ENCODE measurements around the gene HES2.
"Not testable (repeated sequence)": the region's sequence is repeated elsewhere in the genome, so short reads cannot be mapped to it uniquely, and the experiment has no call there.

HES2 gene

DNA sequence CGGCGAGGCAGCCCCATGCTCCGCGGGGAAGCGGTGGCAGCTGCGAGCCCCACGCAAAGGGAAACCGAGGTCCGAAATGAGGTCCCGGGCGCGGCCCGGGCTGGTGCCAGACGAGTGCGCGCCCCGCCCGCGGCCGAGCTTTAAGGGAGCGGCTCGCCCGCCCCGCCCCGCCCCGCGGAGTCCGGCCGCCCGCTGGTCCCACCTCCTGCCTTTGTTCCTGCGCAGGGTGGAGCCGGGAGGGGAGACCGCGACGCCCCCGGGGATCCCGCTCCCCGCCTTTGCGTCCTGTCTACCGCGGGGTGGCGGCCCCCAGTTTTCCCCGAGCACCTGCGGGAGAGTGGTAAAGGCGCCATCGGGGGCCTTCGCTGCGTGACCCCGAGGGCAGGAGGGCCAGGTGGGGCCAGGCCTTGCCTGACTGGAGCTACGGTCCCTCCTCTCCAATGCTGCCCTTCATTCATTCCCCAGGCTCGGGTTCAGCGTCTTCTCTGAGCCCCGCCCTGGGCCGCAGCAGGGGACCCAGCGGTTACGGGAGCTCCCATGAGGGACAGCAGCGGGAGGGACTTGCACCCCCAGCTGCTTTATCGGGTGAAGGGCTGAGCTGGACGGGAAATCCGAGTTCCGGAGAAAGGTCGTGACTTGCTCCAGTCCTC lies at the start of gene HES2:
Gene HES2 (minus strand): TSS at position 116 of the 650 bp plus-strand sequence. CDS start 99 bp downstream, at position 17.
- no peak for DNase-seq (ENCODE audit: low read depth)

- DNase-seq (ENCODE audit: low read depth), result no peak
Measured at GRCh38 chr1:6468729-6469461, 49.2 kb upstream of the HES2 start.

DNA sequence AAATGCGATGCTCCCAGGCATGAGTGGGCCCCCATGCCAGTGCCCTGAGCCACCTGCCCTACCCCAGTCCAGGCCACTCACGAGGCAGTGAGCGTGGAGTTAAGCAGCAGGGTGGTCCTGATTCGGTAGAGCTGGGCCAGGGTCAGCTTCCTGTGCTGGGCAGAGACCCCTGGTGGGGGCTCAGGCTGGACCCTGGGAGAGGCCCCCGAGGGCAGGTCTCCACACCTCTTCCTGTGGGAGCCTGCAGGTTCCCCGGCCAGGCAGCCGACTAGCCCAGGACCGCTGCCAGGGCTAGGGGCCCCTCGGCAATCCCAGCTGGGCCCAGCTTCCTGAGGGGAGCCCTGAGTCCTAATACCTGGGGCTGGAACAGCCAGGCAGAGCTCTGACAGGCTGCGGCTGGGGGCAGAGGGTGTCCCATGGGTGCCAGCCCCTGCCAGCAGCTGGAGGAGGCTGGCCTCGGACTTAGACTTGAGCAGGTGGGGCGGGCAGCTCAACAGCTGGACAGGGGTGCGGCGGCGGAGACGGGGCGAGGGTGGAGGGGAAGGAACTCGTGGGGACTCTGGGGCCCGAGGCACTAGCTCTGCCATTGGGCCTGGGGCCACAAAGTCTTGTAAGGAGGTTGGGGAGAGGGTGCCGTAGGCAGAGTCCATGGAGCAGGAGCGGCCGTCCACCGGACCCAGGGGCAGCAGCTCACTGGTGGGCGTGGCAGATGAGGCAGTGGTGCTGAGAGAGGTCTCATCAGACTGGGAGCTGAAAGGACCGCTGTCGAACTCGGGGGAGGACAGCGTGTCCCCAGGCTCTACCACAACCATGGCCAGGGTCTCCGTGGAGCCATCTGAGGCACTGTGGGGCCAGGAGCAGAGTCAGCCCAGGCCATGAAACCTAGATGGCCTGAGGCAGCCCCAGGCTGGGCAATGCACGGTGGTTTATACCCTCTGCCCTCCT lies 48.3 kb upstream of the HES2 start:
- DNase-seq (ENCODE audit: low read depth), result no peak

DNA sequence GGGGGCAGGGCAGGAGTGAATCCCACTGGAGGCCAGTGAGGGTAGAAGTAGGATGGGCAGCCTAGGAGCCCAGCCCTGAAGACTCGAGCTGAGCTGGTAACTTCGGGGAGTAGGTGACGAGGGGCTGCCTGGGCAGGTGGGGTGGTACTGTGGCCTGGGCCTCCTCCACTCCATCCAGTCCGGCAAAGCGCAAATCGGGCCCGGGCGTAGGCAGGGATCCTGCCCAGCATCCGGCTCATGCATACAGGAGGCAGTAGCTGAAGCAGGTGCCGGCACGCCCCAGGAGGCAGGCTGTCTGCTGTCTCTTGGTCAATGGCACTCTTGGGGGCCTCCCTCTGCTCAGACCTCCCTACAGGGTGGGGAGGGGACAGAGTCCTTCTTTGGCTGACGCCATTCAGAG lies 47.5 kb upstream of the HES2 start:
- no peak for DNase-seq (ENCODE audit: low read depth)

DNA sequence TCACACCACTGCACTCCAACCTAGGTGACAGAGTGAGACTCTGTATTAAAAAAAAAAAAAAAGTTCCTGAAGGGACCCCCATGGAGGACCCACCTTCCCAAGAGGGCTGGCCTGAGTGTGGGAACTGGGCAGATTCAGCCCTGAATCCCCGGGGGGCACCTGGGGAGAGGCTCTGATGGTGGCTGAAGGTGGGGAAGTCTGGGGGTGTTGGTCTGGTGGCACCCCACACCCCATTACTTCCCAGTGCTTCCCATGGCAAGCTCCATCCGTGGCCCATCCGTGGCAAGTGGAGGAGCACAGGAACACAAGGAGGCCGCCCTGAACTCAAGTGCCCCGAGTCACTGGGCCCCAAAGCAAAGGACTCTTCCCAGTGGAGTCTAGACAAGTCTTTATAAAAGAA lies 47.0 kb upstream of the HES2 start:
- DNase-seq (ENCODE audit: low read depth), result no peak

DNA sequence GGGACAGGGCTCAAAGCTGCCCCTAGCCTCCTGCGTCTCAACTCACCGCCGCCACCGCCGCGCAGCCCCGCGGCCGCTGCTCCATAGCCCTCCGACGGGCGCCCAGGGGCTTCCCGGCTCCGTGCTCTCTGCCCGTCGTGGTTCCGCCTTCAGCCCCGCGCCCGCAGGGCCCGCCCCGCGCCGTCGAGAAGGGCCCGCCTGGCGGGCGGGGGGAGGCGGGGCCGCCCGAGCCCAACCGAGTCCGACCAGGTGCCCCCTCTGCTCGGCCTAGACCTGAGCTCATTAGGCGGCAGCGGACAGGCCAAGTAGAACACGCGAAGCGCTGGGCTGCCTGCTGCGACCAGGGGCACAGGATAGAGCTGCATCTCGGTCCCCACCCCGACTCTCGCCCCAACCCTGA lies 46.3 kb upstream of the HES2 start, which contains the start of gene TNFRSF25:
Gene TNFRSF25 (minus strand): TSS at position 151 of the 400 bp plus-strand sequence. CDS start 66 bp downstream, at position 85.
- DNase-seq (ENCODE audit: low read depth), result no peak

DNA sequence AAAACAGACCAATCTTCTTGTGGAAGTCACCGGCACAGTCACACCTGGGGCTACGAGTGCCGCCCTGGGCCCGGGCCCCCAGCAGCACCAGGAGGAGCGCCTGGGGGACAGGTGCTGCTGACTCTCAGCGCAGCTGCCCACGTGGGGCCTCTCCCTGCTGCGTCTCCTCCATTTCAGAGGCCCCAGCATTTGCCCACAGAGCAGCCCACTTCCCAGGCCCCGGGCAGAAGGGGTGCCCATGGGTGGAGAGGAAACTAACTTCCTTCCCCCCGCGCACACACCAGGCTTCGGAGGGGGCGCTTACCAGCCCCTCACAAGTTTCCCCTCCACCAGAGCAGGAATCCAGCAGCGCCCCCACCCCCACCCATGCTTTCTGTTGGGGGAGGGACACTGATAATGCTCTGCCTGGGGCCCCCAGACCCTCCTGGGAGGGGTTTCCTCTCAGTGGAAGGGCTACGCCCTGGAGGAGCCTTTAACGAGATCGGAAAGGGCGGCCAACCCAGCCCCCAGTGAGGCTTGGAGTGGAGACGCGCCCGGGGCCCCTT lies 45.8 kb upstream of the HES2 start:
- no peak for DNase-seq (ENCODE audit: low read depth)

- no peak for DNase-seq (ENCODE audit: low read depth)
Measured at GRCh38 chr1:6464915-6465314, 45.2 kb upstream of the HES2 start.

GRCh38 chr1:6464514-6464836 lies 44.8 kb upstream of the HES2 start:
- DNase-seq (ENCODE audit: low read depth), result no peak

GRCh38 chr1:6463120-6463412 lies 43.3 kb upstream of the HES2 start:
- no peak for DNase-seq (ENCODE audit: low read depth)

- no peak for DNase-seq (ENCODE audit: low read depth)
Measured at GRCh38 chr1:6462412-6463119, 42.8 kb upstream of the HES2 start.

DNA sequence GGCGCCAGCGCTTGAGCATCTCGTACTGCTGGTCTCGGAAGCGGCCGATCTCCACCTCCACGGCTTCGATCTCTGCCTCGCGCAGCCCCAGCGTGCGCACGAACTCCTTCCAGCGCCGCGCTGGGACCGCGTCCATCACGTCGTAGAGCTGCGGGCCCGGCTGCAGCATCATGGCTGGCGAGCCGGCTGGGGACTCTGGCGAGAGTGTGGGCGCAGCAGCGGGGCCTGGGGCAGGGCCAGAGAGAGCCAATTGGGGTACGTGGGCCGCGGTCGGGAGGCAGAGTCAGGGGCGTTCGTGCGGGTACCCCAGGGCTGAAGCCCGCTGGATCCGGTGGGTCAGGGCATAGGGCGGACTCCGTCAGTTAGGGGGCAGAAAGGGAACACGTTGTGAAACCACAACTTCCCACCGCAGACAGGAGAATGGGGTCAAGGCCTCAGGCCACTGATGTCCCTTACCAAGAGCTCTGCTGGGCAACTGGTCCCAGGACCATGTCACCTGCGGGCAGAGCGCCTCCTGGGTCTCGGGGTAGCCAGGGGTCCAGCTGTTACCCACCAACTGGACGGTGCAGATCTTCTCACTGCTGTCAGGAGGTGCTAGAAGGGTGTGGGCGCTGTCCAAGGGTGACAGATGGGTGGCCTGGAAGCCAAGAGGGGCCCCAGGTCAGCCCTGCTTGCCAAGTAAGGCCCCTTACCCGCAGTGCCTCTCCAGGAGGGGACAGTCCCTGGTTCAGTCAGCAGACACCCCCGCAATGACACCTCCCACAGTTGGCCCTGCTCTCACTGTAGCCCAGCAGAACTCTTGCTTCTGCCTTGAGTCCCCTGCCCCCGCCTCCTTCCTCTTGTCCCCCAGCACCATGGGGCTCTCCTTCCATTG lies 42.1 kb upstream of the HES2 start:
- no peak for DNase-seq (ENCODE audit: low read depth)

DNA sequence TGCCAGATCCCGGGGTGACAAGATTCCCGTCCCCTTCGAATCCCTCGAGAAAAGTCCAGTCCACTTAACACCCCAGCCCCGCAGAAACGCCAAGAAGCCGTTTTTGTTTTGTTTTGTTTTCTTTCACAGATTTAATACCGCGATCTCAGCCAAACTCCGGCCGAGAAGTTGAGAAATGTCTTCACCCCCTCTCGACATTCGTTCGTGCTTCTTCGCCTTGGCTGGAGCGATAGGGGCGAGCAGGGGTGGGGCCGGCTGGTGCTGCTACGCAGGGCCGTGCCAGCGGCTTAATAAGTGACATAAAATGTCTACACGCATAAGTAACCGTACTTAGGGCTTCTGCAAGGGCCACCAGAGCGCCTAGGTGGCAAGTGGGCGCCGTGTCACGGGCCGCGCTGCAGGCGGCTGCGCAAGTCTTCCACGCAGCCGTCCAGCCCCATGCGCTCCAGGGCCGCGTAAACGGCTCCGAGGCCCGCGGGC lies 41.4 kb upstream of the HES2 start:
- DNase-seq (ENCODE audit: low read depth), result no peak

DNA sequence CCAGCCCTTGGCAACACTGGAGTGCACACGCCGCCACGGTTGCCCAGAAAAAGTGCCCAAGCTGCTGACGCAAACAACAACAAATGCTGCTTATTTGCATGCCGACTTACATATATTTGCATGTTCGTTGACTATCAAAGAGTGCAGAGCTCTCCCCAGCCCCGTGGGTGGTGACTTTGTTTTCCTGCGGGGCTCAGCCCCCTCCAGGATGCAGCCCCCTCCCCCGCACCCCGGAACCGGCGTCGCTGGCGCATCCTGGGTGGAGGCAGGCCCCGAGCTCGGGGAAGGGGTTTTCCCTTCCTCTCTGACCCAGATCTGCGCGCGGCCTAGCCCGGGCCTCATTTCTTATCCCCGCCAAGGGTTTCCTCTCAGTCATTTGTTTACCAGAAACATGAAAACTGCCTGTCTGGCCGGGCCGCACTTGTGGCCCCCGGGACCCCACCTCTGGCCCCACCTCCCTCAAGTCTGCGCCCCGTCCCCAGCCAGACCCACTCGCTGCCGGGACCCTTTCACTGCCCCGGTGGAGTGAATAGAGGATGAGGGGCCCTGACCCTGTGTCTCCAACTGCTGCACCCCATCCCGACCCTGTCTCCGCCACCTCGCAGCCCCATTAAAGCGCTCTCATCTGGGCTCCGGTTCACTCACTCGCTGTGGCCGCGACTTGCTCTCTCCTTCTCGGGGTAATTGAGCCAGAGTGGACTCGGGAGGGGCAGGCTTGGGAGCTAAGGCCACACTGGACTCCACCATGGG lies 40.8 kb upstream of the HES2 start:
- DNase-seq (ENCODE audit: low read depth), result no peak

- DNase-seq (ENCODE audit: low read depth), result no peak
Measured at GRCh38 chr1:6459850-6460265, 40.1 kb upstream of the HES2 start.

GRCh38 chr1:6456800-6457466 lies 37.2 kb upstream of the HES2 start:
- DNase-seq (ENCODE audit: low read depth), result no peak

DNA sequence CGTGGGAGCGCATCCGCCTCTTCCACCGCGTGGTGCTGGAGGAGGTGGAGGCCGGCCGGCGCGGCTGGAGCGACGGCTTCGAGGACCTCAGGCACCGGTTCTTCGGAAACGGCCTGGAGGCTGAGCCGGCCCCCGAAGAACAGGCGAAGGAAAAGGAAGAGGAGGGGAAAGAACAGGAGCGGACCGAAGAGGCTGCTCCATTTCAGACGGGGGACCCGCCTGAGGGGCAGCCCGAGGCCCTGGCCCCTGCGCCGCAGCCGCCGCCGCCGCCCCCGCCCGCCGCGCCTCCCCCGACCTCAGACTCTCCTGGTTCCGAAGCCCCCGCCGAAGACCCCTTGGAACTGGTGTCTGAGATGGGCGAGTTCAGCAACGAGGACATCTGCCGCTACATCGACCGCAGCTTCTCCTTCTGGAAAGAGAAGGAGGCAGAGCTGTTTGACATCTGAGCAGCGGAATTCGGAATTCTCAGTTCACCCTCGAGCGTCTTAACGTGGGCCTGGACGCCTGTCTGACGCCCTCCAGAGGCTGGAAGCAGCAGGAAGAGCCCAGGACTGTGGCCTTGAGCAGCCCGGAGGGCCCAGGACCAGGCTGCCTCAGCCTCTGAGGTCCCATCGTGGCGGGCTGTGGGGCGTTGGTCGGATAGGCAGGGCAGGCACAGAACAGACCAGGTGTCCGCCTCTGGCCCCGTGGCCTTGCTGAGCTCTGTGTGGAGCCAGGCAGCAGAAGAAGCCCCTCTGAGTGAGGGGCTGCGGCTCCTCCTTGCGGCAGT lies 36.2 kb upstream of the HES2 start:
- not testable (repeated sequence) for DNase-seq (ENCODE audit: low read depth)

GRCh38 chr1:6454856-6455751 lies 35.4 kb upstream of the HES2 start:
- DNase-seq (ENCODE audit: low read depth), result no peak

All from CMK (cell line).